Neural progenitor cell (in vitro differentiated cells): ENCODE data around the gene SPOCK3.

Experiments
- EZH2 ChIP-seq: fragments of 200-600 bp; sonication (generic); IDR thresholded peaks from 2 replicates; pipeline ENCODE4 v1.6.1; 2017; ENCODE audit warnings: antibody characterized with exemption, mild to moderate bottlenecking, moderate library complexity
- TF ChIP-seq, protein P1 (sequence below): fragments of 200-600 bp; sonication (generic); IDR thresholded peaks from 2 replicates; pipeline ENCODE4 v1.5.1; 2017; ENCODE audit warnings: antibody characterized with exemption, mild to moderate bottlenecking

DNA sequence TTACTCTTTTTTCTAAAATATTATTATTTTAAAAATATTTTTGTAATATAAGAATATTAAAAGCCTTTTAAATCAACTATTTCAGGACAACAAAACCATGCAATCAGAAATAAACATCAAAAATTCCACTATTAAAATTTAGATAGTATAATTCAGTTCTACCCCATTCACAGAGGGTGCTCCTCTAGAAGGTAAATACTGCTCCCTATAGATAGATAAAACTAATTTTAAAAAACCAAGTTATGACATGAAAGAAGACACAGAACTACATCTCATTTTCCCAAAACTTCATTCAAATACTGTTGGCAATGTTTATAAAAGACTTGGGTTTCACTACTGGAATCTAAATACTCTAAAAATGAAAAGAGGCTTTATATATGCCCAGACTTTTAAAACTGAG lies 219.3 kb downstream of the SPOCK3 start:
- TF ChIP-seq, protein P1, sequence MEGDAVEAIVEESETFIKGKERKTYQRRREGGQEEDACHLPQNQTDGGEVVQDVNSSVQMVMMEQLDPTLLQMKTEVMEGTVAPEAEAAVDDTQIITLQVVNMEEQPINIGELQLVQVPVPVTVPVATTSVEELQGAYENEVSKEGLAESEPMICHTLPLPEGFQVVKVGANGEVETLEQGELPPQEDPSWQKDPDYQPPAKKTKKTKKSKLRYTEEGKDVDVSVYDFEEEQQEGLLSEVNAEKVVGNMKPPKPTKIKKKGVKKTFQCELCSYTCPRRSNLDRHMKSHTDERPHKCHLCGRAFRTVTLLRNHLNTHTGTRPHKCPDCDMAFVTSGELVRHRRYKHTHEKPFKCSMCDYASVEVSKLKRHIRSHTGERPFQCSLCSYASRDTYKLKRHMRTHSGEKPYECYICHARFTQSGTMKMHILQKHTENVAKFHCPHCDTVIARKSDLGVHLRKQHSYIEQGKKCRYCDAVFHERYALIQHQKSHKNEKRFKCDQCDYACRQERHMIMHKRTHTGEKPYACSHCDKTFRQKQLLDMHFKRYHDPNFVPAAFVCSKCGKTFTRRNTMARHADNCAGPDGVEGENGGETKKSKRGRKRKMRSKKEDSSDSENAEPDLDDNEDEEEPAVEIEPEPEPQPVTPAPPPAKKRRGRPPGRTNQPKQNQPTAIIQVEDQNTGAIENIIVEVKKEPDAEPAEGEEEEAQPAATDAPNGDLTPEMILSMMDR, result no peak
- TF ChIP-seq EZH2, result no peak
